K562 (cell line): Measurements from ENCODE around the gene TRAPPC12. TPM values are rescaled to one million over a fixed set of nuclear protein-coding genes. Genes with fewer than 3 reads are reported as not detected.

Source experiments
- CHCHD3 ChIP-seq: fragments of 250-450 bp; sonication (Bioruptor Pico); IDR thresholded peaks from 2 replicates; pipeline ENCODE4 v2.1.2; 2022; ENCODE audit warnings: mild to moderate bottlenecking
- FOXP1 ChIP-seq: sonication (generic); formaldehyde crosslinking; IDR thresholded peaks from 2 replicates; pipeline ENCODE4 v1.8.0; 2022; ENCODE audit warnings: mild to moderate bottlenecking, missing genetic modification reagents
- GABPA ChIP-seq: fragments of 200-800 bp; sonication (Bioruptor generic); conservative IDR thresholded peaks from 2 replicates; pipeline ENCODE4 v1.6.1; 2016; ENCODE audit warnings: low read depth, missing genetic modification characterization, missing compliant biosample characterization
- MBD2 ChIP-seq: sonication (generic); IDR thresholded peaks from 2 replicates; pipeline ENCODE4 v1.6.1; 2016; ENCODE audit warnings: low read depth, borderline replicate concordance
- POU5F1 ChIP-seq: fragments of 150-350 bp; IDR thresholded peaks from 2 replicates; pipeline ENCODE4 v1.6.1; 2014; ENCODE audit warnings: borderline replicate concordance, low read length, low read depth, mild to moderate bottlenecking; ENCODE audit not compliant: partially characterized antibody
- USF1 ChIP-seq: sonication (generic); formaldehyde crosslinking; IDR thresholded peaks from 2 replicates; pipeline ENCODE4 v1.9.0; 2022; ENCODE audit warnings: mild to moderate bottlenecking, missing genetic modification reagents
- ZNF3 ChIP-seq: fragments of 250-450 bp; sonication (Bioruptor Pico); IDR thresholded peaks from 2 replicates; pipeline ENCODE4 v1.5.0; 2021; ENCODE audit warnings: mild to moderate bottlenecking, moderate library complexity
- ZNF41 ChIP-seq: fragments of 250-450 bp; sonication (Bioruptor Pico); conservative IDR thresholded peaks from 2 replicates; pipeline ENCODE4 v1.4.0; 2020; ENCODE audit warnings: mild to moderate bottlenecking
- ZNF561 ChIP-seq: fragments of 450-650 bp; formaldehyde crosslinking; conservative IDR thresholded peaks from 2 replicates; pipeline ENCODE4 v1.4.0; 2020; ENCODE audit warnings: mild to moderate bottlenecking, moderate library complexity
- polyA plus RNA-seq, 8 experiments: library from polyadenylated mRNA; depleted of rRNA in 4 of 8; stranded (reverse) in 5 of 8; unstranded in 3 of 8; fragments of >200 nt; fragmentation: Nextera tagmentation in 2 of 8; fragmentation: Illumina TruSeq in 1 of 8; extraction: Ambion mirVana in 2 of 8; extraction: Trizol in 1 of 8; gene quantifications; 2 replicates each; pipeline versions ENCODE4 v1.2.1 to v1.2.3, GENCODE V29; 2011 to 2014; ENCODE audit warnings: inconsistent platforms in 1 of 8, missing spikeins in 1 of 8
- total RNA-seq, 7 experiments: library from RNA; depleted of rRNA in 6 of 7; stranded (reverse); fragments of >200 nt in 6 of 7; fragmentation: Illumina TruSeq in 2 of 7; extraction: Trizol in 2 of 7; gene quantifications; 2 replicates each; pipeline versions ENCODE4 v1.2.1 to v1.2.3, GENCODE V29; 2011 to 2021; ENCODE audit warnings: low replicate concordance in 1 of 7
- TF ChIP-seq, protein P1 (sequence below): fragments of 450-650 bp; IDR thresholded peaks from 2 replicates; pipeline ENCODE4 v1.7.1; 2018; ENCODE audit warnings: mild to moderate bottlenecking, low read depth; ENCODE audit not compliant: partially characterized antibody
- TF ChIP-seq, protein P2 (sequence below): sonication (generic); formaldehyde crosslinking; IDR thresholded peaks from 2 replicates; pipeline ENCODE4 v1.8.0; 2022; ENCODE audit warnings: missing genetic modification reagents, mild to moderate bottlenecking, moderate library complexity, borderline replicate concordance
- TF ChIP-seq, protein P3 (sequence below), 3 experiments: IDR thresholded peaks in 2 of 3; conservative IDR thresholded peaks in 1 of 3; 2 replicates each; pipeline ENCODE4 v1.5.1; 2011 to 2012; ENCODE audit warnings: low read length in 3 of 3, mild to moderate bottlenecking in 3 of 3, control low read depth in 2 of 3, improper control_type of control experiment in 1 of 3, inconsistent platforms in 1 of 3, low read depth in 1 of 3, mixed read lengths in 1 of 3, moderate library complexity in 1 of 3; ENCODE audit not compliant: insufficient read depth in 2 of 3

Gene TRAPPC12
- total and polyA plus RNA-seq, 9 of the 15 experiments (the other 6 are each of a cell fraction or from before 2014, with no cell fraction given), result 8.0 to 75.2 (median 39.1) TPM

- TF ChIP-seq ZNF3 (CRISPR knock-in tag) (no peak), USF1 (0 out of 2 replicates have a peak, but pooled peaks have one; percentile 9), GABPA (tag) (no peak), FOXP1 (CRISPR knock-in tag) (no peak), ZNF561 (CRISPR knock-in tag) (no peak), CHCHD3 (no peak), ZNF41 (no peak; the same call in 1 of the 2 replicates), MBD2 (peak; percentile 33; the same call in 1 of the 2 replicates), POU5F1 (no peak)
- TF ChIP-seq, protein P1, sequence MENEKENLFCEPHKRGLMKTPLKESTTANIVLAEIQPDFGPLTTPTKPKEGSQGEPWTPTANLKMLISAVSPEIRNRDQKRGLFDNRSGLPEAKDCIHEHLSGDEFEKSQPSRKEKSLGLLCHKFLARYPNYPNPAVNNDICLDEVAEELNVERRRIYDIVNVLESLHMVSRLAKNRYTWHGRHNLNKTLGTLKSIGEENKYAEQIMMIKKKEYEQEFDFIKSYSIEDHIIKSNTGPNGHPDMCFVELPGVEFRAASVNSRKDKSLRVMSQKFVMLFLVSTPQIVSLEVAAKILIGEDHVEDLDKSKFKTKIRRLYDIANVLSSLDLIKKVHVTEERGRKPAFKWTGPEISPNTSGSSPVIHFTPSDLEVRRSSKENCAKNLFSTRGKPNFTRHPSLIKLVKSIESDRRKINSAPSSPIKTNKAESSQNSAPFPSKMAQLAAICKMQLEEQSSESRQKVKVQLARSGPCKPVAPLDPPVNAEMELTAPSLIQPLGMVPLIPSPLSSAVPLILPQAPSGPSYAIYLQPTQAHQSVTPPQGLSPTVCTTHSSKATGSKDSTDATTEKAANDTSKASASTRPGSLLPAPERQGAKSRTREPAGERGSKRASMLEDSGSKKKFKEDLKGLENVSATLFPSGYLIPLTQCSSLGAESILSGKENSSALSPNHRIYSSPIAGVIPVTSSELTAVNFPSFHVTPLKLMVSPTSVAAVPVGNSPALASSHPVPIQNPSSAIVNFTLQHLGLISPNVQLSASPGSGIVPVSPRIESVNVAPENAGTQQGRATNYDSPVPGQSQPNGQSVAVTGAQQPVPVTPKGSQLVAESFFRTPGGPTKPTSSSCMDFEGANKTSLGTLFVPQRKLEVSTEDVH, result no peak
- TF ChIP-seq, protein P2, sequence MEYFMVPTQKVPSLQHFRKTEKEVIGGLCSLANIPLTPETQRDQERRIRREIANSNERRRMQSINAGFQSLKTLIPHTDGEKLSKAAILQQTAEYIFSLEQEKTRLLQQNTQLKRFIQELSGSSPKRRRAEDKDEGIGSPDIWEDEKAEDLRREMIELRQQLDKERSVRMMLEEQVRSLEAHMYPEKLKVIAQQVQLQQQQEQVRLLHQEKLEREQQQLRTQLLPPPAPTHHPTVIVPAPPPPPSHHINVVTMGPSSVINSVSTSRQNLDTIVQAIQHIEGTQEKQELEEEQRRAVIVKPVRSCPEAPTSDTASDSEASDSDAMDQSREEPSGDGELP (CRISPR knock-in tag), result peak; percentile 23
- TF ChIP-seq, protein P3, sequence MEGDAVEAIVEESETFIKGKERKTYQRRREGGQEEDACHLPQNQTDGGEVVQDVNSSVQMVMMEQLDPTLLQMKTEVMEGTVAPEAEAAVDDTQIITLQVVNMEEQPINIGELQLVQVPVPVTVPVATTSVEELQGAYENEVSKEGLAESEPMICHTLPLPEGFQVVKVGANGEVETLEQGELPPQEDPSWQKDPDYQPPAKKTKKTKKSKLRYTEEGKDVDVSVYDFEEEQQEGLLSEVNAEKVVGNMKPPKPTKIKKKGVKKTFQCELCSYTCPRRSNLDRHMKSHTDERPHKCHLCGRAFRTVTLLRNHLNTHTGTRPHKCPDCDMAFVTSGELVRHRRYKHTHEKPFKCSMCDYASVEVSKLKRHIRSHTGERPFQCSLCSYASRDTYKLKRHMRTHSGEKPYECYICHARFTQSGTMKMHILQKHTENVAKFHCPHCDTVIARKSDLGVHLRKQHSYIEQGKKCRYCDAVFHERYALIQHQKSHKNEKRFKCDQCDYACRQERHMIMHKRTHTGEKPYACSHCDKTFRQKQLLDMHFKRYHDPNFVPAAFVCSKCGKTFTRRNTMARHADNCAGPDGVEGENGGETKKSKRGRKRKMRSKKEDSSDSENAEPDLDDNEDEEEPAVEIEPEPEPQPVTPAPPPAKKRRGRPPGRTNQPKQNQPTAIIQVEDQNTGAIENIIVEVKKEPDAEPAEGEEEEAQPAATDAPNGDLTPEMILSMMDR (IDR thresholded peaks at IDR 0.05 in 2 of 3, conservative IDR thresholded peaks at IDR 0.05 in 1 of 3; ENCODE audit: insufficient read depth in 2 of 3, low read depth in 1 of 3, low read length in 3 of 3), result no peak
Observed at GRCh38 chr2:3519255-3520205, 140.0 kb downstream of the TRAPPC12 start, which contains the start of gene ADI1 (continued).
